GM21528 (cell line): ENCODE measurements around the gene BICDL2.
A peak's percentile ranks its signal among the peaks of the same experiment; 100 is the strongest.

Experiments used
- ATAC-seq: cut with Tn5 transposase; IDR thresholded peaks from one replicate; pipeline ENCODE4 v1.9.1; 2021; ENCODE audit warnings: mild to moderate bottlenecking, moderate library complexity; ENCODE audit not compliant: unreplicated experiment, low FRiP score

Gene BICDL2

DNA sequence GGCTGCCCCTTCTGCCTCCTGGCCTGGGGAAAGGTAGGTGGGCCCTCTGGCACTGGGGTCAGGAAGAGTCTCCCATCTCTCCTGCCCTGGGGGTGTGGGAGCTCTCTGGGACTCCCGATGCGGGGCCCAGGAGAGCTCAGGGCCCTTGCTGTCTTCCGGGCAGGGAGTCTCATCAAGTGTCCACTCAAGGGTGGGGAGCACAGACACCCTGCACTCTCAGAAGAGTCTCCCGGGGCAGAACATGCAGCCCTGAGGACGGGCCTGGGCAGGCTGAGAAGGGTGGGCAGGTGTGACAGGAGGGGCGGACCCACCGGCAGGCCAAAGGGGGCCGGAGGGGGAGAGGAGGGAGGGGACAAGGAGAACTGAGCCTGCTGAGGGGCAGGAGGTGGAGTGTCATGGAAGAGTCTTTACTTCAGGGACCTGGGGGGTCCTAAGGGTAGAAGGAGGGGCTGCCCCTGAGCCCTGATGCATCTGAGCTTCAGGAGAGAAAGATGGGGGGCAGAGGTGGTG lies 48.1 kb downstream of the BICDL2 start:
- ATAC-seq = no peak

DNA sequence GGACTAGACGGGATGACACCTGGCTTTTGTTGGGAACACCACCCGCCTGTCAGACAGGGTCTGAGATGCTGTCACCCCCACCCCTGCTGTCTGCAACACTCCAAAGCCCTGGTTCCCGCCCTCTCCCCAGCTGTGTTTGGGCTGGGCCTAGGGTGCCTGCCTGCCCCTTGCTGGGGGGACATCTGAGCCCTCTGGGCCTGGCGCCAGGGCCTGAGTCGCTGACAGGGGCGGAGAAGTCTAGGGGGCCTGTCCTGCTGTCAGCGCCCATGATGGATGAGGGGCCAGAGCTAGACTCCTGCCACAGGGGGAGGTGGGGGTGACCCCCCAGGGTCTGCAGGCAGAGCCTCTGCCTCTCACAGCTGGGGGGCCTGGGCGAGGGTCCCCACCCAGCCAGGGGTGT lies 48.9 kb downstream of the BICDL2 start:
- no peak for ATAC-seq

DNA sequence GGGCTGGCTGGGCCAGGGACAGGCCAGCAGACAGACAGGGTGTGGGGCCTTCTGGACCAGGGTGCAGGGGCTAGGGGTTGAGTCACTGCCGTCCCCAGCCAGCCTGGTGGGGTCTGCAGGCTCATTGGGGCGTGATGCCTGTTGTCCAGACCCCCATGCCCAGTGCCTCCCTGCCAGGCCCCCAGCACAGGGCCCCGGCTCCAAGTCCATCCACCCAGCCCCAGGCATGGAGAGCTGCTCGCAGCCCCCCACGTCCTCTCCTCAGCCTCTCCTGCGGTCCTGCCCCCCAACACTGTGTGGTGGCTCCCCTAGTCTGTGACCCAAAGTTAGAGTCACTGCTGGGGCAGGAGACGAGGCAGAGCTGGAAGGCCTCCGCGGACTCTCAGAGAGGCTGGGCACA lies 49.5 kb downstream of the BICDL2 start:
- no peak for ATAC-seq

DNA sequence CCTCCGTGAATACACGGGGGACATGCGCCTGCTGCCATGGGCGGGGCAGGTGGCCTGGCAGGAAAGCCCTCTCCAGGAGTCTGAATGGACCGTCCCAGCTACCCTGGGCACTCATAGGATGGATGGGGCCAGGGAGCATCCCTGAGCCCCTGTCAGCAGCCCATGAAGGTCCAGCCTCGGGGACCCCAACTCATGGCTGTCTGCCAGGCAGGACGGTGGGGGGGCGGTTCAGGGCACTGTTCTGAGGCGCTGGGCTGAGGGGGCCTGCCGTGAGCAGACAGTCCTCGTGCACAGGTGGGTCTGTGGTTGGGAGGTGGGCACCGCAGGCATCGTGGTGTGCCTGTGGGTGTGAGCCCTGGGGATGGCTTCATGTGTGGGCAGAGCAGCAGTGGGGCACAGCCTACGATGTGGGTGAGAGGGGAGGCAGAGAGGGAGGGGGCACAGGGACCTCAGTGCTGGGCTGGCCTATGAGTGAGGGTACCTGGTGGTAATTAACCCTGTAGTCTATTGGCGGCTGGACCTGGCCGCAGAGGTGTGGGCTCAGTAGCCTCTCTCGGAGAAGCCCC lies 50.0 kb downstream of the BICDL2 start:
- no peak for ATAC-seq

DNA sequence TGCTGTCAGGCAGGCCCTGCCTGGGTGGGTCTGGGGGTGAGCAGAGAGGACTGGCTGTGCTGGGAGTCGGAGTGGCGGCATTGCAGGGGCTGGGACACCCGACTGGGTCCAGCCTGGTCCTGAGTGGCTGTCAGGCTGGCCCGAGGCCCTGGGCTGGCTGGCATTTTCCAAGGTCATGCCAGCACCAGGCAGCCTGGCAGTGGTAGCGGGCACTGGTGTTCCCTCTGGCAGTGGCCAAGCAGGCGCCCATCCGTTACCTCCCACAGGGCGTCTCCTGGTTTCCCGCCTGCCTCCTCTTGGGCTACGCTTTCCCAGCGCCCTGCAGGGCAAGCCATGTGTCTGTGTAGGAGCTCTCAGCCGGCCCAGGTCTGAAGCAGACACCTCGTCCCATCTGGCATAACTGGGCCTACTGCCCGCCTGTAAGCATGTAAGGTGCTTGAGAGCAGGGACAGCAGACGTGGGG lies 50.8 kb downstream of the BICDL2 start:
- ATAC-seq = no peak

DNA sequence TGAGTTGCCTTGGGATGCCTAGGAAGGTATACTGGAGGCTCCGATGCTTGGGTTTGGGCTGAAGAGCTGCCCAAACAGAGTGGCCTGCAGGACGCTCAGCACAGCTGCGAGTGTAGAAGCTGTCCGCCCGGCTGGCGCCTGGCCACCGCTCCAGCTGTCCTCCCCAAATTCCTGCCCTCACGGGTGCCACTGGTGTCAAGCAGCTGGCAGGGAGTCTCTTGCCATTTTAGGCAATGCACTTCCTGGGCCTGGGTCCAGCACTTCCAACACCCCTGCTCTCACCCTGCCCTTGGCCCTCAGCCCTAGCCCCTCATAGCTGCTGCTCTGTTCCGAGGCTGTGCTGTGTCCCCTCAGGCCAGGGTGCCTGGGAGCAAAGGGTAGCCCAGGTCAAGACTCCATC lies 51.3 kb downstream of the BICDL2 start:
- no peak for ATAC-seq

DNA sequence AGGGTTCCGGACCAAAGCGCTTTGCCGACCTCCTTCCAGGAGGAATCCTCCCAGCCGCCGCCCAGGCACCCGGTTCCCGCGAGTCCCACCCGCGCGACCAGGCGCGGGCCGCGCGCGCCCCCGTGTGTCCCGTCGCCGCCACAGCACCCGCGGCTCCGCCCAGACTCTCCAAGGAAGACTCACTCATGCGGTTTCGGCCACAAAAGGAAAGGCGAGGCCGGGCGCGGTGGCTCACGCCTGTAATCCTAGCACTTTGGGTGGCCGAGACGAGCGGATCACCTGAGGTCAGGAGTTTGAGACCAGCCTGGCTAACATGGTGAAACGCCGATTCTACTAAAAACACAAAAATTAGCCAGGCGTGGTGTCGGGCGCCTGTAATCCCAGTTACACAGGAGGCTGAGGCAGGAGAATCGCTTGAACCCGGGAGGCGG lies 53.0 kb downstream of the BICDL2 start:
- ATAC-seq = no peak

DNA sequence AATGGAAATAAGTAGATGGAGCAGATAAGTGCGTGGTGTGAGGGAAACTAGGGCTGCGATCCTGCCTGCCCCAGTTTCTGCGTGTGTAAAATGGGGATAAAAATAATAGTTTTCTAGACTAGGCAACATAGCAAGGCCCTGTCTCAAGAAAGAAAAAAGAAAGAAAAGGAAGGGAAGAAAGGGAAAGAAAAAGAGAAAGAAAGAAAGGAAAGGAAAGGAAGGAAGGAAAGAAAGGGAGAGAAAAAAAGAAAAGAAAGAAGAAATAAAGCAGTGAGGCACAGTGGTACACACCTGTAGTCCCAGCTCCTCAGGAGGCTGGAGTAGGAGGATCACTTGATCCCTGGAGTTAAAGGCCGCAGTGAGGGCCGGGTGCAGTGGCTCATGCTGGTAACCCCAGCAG lies 54.3 kb downstream of the BICDL2 start:
- no peak for ATAC-seq

DNA sequence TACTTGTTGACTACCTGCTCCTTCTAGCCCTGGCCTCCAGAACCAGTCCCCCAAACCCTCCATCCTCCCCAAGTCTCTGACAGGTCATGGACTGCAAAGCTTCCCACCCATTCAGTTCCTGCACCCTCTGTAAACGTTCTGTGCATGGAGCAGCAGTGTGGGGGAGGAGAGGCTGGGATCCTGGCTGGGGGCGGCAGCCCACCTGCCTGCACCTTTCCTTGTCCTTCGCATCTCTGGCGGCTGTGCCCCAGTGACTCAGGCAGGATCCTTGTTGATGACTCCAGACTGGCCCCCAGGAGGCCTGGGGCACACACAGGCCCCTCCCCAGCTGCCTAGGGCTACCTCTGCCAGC lies 54.9 kb downstream of the BICDL2 start:
- ATAC-seq = no peak

DNA sequence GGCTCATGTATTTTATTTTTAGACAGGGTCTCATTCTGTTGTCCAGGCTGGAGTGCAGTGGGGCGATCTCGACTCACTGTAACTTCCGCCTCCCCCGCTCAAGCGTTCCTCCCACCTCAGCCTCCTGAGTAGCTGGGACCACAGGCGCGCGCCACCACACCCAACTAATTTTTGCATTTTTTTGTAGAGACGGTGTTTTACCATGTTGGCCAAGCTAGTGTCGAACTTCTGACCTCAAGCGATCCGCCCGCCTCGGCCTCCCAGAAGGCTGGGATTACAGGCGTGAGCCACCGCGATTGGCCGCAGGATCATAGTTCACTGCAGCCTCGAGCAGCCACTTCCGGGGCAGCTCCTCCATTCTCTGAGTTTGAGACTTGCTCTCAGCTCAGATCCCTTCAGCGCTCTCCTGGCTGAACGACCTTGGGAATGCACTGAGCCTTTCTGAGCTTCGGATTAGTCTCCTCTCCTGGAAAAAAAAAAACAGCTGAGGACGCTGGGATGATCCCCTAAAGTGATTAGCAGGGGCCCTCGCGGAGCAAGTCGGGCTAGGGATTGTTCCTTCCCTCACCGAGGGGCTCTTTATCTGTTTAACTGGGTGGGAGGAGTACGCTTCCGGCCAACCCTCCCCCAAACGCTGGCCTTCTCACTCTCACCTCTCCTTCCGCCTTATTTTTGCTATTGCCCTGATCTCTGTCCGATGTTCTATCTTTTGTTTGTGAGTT lies 55.4 kb downstream of the BICDL2 start:
- no peak for ATAC-seq

DNA sequence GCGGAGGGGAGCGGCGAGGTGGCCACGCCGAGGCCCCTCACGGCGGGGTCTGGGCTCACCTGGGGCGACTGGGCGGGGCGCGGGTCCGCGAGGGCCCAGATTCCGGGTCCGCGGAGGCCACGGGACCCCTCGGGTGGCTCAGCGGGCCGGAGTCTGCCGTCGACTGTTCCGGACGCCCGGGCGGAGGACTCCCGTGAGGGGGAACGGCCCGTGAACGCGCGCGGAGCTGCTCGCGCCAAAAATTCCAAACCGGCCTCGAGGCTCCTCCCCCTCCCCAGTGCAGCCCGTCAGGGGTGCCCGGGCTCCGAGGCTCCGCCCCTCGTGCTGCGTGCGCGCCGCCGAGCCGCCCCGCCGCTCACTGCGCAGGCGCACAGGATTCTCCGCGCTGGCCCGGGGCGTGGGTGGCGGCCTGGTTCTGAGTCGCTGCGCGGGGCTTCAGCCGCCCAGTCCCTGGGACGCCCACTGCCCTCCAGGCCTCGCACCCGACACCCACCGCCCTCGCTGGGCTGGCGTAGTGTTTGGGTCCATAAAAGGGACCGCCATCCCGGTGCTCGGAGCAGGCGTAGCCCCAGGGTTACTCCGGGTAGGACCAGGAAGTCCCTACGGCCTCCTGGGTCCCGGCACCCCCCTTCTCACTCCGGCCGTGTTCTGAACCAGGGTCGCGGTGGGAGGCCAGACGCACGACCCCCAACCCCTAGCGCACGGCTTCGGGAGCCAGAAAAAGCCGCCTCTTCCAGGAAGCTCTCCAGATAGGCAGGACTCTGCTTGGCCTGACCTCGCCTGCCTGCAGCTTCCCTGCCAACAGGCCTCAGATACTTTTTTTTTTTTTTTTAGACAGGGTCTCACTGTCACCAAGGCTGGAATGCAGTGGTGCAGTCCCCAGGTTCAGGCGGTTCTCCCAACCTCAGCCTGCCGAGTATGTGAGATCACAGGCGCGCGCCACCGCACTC lies 56.2 kb downstream of the BICDL2 start, which contains the start of gene PKMYT1:
Gene PKMYT1 (minus strand): TSS at position 220 of the 950 bp plus-strand sequence. CDS start 789 bp downstream, outside the sequence.
- peak; percentile 59 for ATAC-seq

DNA sequence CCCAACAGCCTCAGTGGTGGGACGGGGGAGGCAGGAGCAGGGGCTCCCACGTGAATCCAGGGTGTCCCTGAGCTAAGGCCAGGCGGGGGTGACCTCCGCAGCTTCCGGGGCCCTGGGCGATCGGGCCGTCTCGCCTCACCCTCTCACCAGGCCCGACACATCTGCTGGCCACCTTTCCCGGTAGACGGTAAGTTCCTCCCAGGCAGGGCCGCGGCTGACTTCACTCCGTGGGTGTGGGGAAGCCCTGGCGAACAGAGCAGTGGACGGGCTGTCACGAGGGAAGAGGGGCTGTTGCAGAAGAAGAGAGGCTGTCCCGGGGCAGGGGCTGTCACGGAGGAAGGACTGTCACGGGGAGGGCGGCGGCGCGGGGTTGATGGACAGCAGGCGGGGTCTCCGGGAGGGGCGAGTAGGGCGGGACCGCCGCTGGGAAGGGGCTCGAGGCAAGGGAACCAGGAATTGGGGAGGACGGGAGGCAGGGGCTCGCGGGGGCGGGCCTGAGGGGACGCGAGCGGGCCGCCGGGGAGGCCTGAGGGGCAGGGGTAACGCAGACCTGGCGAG lies 57.0 kb downstream of the BICDL2 start:
- peak; percentile 5 for ATAC-seq
